Neural cell (in vitro differentiated cells): Measurements from ENCODE around the gene CPE. TPM values are rescaled to one million over a fixed set of nuclear protein-coding genes. Genes with fewer than 3 reads are reported as not detected.

Experiments used
- H2AFZ ChIP-seq: fragments of 200-600, 300-800 bp; sonication (generic), shearing (Covaris generic); 2 replicates; pipeline ENCODE4 v1.6.0; 2014; ENCODE audit warnings: low read depth, mild to moderate bottlenecking, antibody characterized with exemption, low read length, moderate library complexity
- H3F3A ChIP-seq: fragments of 200-600 bp; shearing (Covaris generic); 2 replicates; pipeline ENCODE4 v1.6.1; 2016; ENCODE audit warnings: mild to moderate bottlenecking, moderate library complexity, mixed read lengths, antibody characterized with exemption, low read length; ENCODE audit not compliant: insufficient read depth, poor library complexity, severe bottlenecking
- H3K27ac ChIP-seq: fragments of 200-600, 300-800 bp; sonication (generic), shearing (Covaris generic); 2 replicates; pipeline ENCODE4 v1.5.1; 2014; ENCODE audit warnings: mild to moderate bottlenecking, low read length, moderate library complexity
- H3K27me3 ChIP-seq: fragments of 300-800, 200-600 bp; sonication (generic), shearing (Covaris generic); 2 replicates; pipeline ENCODE4 v1.6.0; 2014; ENCODE audit warnings: mild to moderate bottlenecking, low read depth, low read length, moderate library complexity; ENCODE audit not compliant: insufficient read depth
- H3K36me3 ChIP-seq: fragments of 300-800, 200-600 bp; sonication (generic), shearing (Covaris generic); 2 replicates; pipeline ENCODE4 v1.5.1; 2014; ENCODE audit warnings: mild to moderate bottlenecking, antibody characterized with exemption, low read length, moderate library complexity; ENCODE audit not compliant: insufficient read depth
- H3K4me2 ChIP-seq: fragments of 300-800, 200-600 bp; sonication (generic), shearing (Covaris generic); 2 replicates; pipeline ENCODE4 v1.6.0; 2014; ENCODE audit warnings: mild to moderate bottlenecking, low read length
- H3K4me3 ChIP-seq: fragments of 300-800, 200-600 bp; sonication (generic), shearing (Covaris generic); 2 replicates; pipeline ENCODE4 v1.5.1; 2014; ENCODE audit warnings: mild to moderate bottlenecking, low read length, moderate library complexity
- H3K79me2 ChIP-seq: fragments of 200-600 bp; shearing (Covaris generic); replicated peaks from 2 replicates; pipeline ENCODE4 v1.6.0; 2014; ENCODE audit warnings: mild to moderate bottlenecking, low read length, moderate library complexity; ENCODE audit not compliant: insufficient read depth
- H3K9ac ChIP-seq: fragments of 300-800, 200-600 bp; sonication (generic), shearing (Covaris generic); 2 replicates; pipeline ENCODE4 v1.6.1; 2016; ENCODE audit warnings: mild to moderate bottlenecking, low read length, mixed read lengths
- H3K9me2 ChIP-seq: fragments of 200-600 bp; shearing (Covaris generic); 2 replicates; pipeline ENCODE4 v1.6.1; 2016; ENCODE audit warnings: mild to moderate bottlenecking, low read length, mixed read lengths; ENCODE audit not compliant: insufficient read depth
- H3K9me3 ChIP-seq: fragments of 200-600, 300-800 bp; sonication (generic), shearing (Covaris generic); 2 replicates; pipeline ENCODE4 v1.6.1; 2016; ENCODE audit warnings: mild to moderate bottlenecking, mixed run types, low read length, moderate library complexity, mixed read lengths
- H4K20me1 ChIP-seq: fragments of 200-600 bp; shearing (Covaris generic); 2 replicates; pipeline ENCODE4 v1.6.1; 2016; ENCODE audit warnings: mild to moderate bottlenecking, mixed run types; ENCODE audit not compliant: insufficient read depth
- CTCF ChIP-seq: fragments of 450-650 bp; IDR thresholded peaks from 2 replicates; pipeline ENCODE4 v1.5.1; 2014; ENCODE audit warnings: antibody characterized with exemption, mild to moderate bottlenecking, moderate library complexity; ENCODE audit not compliant: poor library complexity, severe bottlenecking
- EP300 ChIP-seq: fragments of 450-650 bp; conservative IDR thresholded peaks from 2 replicates; pipeline ENCODE4 v1.6.1; 2014; ENCODE audit warnings: antibody characterized with exemption, mild to moderate bottlenecking, moderate library complexity; ENCODE audit not compliant: poor library complexity, severe bottlenecking
- EZH2 ChIP-seq: fragments of 200-600, 300-800 bp; shearing (Covaris generic), sonication (generic); IDR thresholded peaks from 2 replicates; pipeline ENCODE4 v1.6.1; 2014; ENCODE audit warnings: antibody characterized with exemption, low read length, borderline replicate concordance, mild to moderate bottlenecking; ENCODE audit not compliant: insufficient read depth, poor library complexity, severe bottlenecking
- MXI1 ChIP-seq: fragments of 450-650 bp; conservative IDR thresholded peaks from 2 replicates; pipeline ENCODE4 v1.6.1; 2014; ENCODE audit warnings: antibody characterized with exemption, mild to moderate bottlenecking; ENCODE audit not compliant: poor library complexity, severe bottlenecking
- POLR2AphosphoS5 ChIP-seq: IDR thresholded peaks from 2 replicates; pipeline ENCODE4 v1.6.1; 2012
- RAD21 ChIP-seq: fragments of 450-650 bp; conservative IDR thresholded peaks from 2 replicates; pipeline ENCODE4 v1.6.1; 2014; ENCODE audit warnings: antibody characterized with exemption, mild to moderate bottlenecking, moderate library complexity
- REST ChIP-seq: IDR thresholded peaks from 2 replicates; pipeline ENCODE4 v1.6.1; 2012; ENCODE audit warnings: borderline replicate concordance
- SMC3 ChIP-seq: fragments of 450-650 bp; conservative IDR thresholded peaks from 2 replicates; pipeline ENCODE4 v1.6.1; 2014; ENCODE audit warnings: antibody characterized with exemption, mild to moderate bottlenecking, moderate library complexity; ENCODE audit not compliant: poor library complexity
- TAF1 ChIP-seq: IDR thresholded peaks from 2 replicates; pipeline ENCODE4 v1.6.1; 2012; ENCODE audit warnings: low read depth
- polyA plus RNA-seq: library from polyadenylated mRNA; depleted of rRNA; stranded (reverse); fragments of >200 nt; gene quantifications from 2 replicates; pipeline ENCODE4 v1.2.3, GENCODE V29; 2014

Gene CPE
- polyA plus RNA-seq, 1 donor from 2014 or later, result 678 TPM

GRCh38 chr4:165478260-165478659 lies 99.5 kb downstream of the CPE start:
- Histone ChIP-seq H3K4me2 (no peak overlapping the region), H3K9me3 (no peaks in the 10 kb centered on the region), H2AFZ (no peak overlapping the region), H4K20me1 (no peaks in the 10 kb centered on the region), H3K9me2 (no peaks in the 10 kb centered on the region), H3F3A (no peaks in the 10 kb centered on the region), H3K36me3 (peaks cover 24% of the 10 kb centered on the region), H3K4me3 (no peak overlapping the region), H3K79me2 (peaks cover 5% of the 10 kb centered on the region), H3K9ac (no peak overlapping the region), H3K27ac (no peak overlapping the region), H3K27me3 (no peaks in the 10 kb centered on the region)
- TF ChIP-seq POLR2AphosphoS5 (no peak), SMC3 (no peak), RAD21 (no peak)

- no peaks in the 10 kb centered on the region for H3K9me3 ChIP-seq
- peaks cover 10% of the 10 kb centered on the region for H3K36me3 ChIP-seq
- no peak overlapping the region for H2AFZ ChIP-seq
- no peaks in the 10 kb centered on the region for H3K27me3 ChIP-seq
- peaks cover 5% of the 10 kb centered on the region for H3K79me2 ChIP-seq
- H3K27ac ChIP-seq, result no peak overlapping the region
- H4K20me1 ChIP-seq, result no peaks in the 10 kb centered on the region
- no peak overlapping the region for H3K9ac ChIP-seq
- no peak overlapping the region for H3K4me2 ChIP-seq
- H3K9me2 ChIP-seq, result no peaks in the 10 kb centered on the region
- no peaks in the 10 kb centered on the region for H3F3A ChIP-seq
- TF ChIP-seq REST (no peak), MXI1 (no peak), TAF1 (no peak), EP300 (no peak), EZH2 (no peak)
- no peak overlapping the region for H3K4me3 ChIP-seq
These were observed 102.4 kb downstream of the CPE start for GRCh38 chr4:165481053-165481835.

GRCh38 chr4:165489786-165490185 lies 111.0 kb downstream of the CPE start:
- Histone ChIP-seq H3K36me3 (peaks cover 11% of the 10 kb centered on the region), H3K4me2 (no peak overlapping the region), H3K9me2 (no peaks in the 10 kb centered on the region), H3F3A (no peaks in the 10 kb centered on the region), H3K9ac (no peak overlapping the region), H4K20me1 (no peaks in the 10 kb centered on the region), H3K9me3 (no peaks in the 10 kb centered on the region), H3K27ac (no peak overlapping the region), H2AFZ (no peak overlapping the region), H3K27me3 (no peaks in the 10 kb centered on the region), H3K4me3 (no peak overlapping the region), H3K79me2 (no peaks in the 10 kb centered on the region)
- no peak for TF ChIP-seq EZH2
- no peak for TF ChIP-seq SMC3
- no peak for TF ChIP-seq EP300
- TF ChIP-seq CTCF, result no peak
- no peak for TF ChIP-seq REST
- no peak for TF ChIP-seq MXI1
- no peak for TF ChIP-seq TAF1
- no peak for TF ChIP-seq POLR2AphosphoS5
- TF ChIP-seq RAD21, result no peak
